GM06990 (cell line): ENCODE data around the gene PPP1R3F.

ENCODE experiments used
- DNase-seq: peaks from one replicate; pipeline ENCODE4 v3.0.0-alpha.2; 2011; ENCODE audit not compliant: insufficient read length; ENCODE audit errors: extremely low read depth
- H3K27me3 ChIP-seq: replicated peaks from 2 replicates; pipeline ENCODE4 v1.6.0; 2011; ENCODE audit warnings: low read length; ENCODE audit not compliant: control insufficient read depth, insufficient read depth
- H3K36me3 ChIP-seq: 2 replicates; pipeline ENCODE4 v1.5.1; 2011; ENCODE audit warnings: low read length; ENCODE audit not compliant: control insufficient read depth, insufficient read depth
- H3K4me3 ChIP-seq: replicated peaks from 2 replicates; pipeline ENCODE4 v1.5.1; 2011; ENCODE audit warnings: low read depth, mild to moderate bottlenecking, control low read depth, low read length
- TF ChIP-seq, protein P1 (sequence below): IDR thresholded peaks from 2 replicates; pipeline ENCODE4 v1.5.1; 2011; ENCODE audit warnings: low read length, control low read depth, mild to moderate bottlenecking, inconsistent platforms; ENCODE audit not compliant: insufficient read depth, poor library complexity, severe bottlenecking

PPP1R3F gene

DNA sequence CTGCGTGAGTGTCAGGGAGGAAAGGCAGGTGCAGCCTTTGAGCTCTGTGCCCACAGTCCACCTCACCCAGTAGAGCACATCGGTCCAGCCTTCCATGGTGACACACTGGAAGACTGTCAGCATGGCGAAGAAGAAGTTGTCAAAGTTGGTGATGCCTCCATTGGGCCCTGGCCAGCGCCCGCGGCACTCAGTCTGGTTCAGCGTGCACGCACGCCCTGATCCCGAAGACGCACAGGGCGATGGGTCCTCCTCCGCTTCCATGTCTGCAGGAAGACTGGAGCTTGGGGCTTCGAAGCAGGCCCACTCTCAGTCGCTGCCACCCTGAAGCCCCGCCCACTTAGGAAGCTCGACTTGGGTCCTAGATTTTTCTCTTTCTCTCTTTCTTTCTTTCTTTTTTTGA is 41.4 kb upstream of the PPP1R3F start:
- no peak overlapping the region for H3K4me3 ChIP-seq
- DNase-seq = no peak
- TF ChIP-seq, protein P1, sequence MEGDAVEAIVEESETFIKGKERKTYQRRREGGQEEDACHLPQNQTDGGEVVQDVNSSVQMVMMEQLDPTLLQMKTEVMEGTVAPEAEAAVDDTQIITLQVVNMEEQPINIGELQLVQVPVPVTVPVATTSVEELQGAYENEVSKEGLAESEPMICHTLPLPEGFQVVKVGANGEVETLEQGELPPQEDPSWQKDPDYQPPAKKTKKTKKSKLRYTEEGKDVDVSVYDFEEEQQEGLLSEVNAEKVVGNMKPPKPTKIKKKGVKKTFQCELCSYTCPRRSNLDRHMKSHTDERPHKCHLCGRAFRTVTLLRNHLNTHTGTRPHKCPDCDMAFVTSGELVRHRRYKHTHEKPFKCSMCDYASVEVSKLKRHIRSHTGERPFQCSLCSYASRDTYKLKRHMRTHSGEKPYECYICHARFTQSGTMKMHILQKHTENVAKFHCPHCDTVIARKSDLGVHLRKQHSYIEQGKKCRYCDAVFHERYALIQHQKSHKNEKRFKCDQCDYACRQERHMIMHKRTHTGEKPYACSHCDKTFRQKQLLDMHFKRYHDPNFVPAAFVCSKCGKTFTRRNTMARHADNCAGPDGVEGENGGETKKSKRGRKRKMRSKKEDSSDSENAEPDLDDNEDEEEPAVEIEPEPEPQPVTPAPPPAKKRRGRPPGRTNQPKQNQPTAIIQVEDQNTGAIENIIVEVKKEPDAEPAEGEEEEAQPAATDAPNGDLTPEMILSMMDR = no peak

DNA sequence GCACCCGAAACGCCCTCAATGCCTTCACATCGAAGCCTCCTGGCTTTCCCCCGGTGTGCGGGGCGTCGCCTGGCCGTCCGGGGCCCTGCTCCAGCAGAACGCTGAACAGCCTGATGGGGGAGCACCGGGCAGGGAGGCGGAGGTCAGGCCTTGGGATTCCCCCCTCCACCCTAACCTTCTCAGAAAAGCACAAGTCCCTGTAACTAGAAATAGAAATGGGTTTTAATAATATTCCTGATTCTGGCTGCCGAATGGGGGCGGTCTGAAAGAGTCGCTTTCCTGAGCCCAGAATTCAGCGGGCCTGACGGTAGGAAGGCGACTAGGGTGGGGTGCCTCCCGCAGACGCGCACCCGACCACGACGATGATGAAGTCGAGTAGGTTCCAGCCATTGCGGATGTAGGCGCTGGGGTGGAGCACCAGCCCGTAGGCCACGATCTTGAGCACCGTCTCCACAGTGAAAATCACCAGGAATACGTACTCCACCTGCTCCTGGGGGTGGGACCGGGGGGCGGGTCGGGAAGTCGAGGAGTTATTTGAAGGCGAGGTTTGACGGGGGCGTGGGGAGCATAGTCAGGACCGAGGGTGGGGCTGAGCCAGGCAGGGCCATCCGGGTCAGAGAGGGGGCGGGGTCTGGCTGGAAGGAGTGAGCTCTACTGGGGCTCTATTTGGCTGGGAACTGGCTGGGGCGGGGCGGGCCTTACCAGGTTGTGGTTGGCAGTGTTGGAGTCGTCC is 38.9 kb upstream of the PPP1R3F start:
- no peaks in the 10 kb centered on the region for H3K36me3 ChIP-seq
- H3K27me3 ChIP-seq = no peaks in the 10 kb centered on the region
- peak; percentile 69 for DNase-seq
- TF ChIP-seq, protein P1 = peak; percentile 42
- H3K4me3 ChIP-seq = peak overlapping the region; percentile 52

More for the DNA sequence above, 41.4 kb upstream of the PPP1R3F start:
- no peaks in the 10 kb centered on the region for H3K36me3 ChIP-seq
- H3K27me3 ChIP-seq = no peaks in the 10 kb centered on the region

DNA sequence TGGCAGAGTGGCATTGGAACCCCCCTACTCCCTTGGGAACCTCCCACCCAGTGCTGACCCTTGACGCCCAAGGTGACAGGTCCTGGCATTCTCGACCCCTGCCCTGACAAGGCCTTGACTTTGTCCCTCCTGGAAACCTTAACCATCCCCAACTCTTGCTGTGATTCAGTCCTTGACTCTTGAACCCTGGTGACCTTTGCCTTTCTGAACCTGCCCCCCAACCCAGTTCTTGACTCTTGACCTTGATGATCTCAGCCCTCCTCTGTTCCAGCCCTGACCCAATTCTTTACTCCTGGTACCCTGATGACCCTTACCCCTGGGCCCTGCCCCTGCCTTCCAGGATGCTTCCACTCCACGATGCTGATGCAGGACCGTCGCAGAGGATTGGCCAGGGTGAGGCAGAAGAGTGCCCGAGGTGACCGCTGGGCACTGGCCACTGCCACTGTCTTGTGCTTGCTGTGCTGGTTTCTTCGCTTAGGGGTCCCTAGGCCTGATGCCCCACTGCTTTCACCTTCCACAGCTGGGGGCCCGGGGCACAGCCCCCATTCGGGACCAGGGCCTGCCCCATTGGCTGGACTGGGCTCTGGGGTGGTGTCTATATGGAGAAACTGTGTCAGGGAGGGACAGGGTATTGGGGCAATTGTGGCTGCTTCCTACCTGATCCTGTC is 38.1 kb upstream of the PPP1R3F start:
- TF ChIP-seq, protein P1 = no peak
- H3K4me3 ChIP-seq = no peak overlapping the region; the same call in 1 of the 2 replicates
- no peaks in the 10 kb centered on the region for H3K36me3 ChIP-seq
- H3K27me3 ChIP-seq = no peaks in the 10 kb centered on the region
- DNase-seq = no peak

DNA sequence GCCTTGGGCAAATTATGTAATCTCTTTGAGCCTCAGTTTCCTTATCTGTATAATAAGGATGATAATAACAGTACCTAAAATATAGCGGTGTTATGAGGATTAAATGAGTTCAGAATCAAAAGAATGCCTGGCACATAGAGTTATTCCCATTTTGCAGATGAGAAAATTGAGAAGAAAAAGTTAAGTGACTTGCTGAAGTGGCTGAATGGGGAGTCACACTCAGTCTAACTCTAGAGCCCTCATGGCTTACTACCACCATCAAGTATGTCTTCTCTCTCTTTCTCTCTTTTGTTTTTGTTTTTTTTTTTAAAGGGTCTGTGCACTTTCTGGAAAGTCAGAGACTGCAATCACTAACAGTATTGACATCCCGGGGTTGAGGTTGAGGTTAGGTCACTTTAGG is 37.1 kb upstream of the PPP1R3F start:
- Histone ChIP-seq H3K36me3 (no peaks in the 10 kb centered on the region), H3K4me3 (no peak overlapping the region), H3K27me3 (no peaks in the 10 kb centered on the region)
- DNase-seq = no peak
- TF ChIP-seq, protein P1 = no peak

DNA sequence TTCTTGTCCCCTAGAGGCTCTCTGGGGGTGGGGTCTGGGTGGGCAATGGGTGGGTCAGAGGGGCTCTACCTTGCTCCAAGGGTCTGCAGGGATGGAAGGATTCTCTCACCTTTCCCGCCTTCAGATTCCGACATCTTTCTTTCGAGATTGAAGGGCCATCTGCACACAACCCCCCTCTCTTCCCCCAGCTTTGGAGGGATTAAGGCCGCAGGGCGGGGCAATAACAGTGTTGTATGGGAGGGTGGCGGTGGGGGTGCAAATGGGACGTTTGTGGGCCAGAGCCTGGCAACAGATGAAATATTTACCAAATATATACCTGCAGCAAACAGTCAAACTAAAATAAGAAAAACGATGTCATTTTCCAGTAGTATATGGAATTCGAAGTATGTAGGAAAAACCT is 36.4 kb upstream of the PPP1R3F start, which contains the start of gene CACNA1F:
CACNA1F (minus strand) TSS at position 165 of the 400 bp plus-strand sequence; CDS start at position 134, 31 bp downstream.
- TF ChIP-seq, protein P1 = no peak

More for the DNA sequence above, 36.4 kb upstream of the PPP1R3F start, which contains the start of gene CACNA1F:
- DNase-seq = no peak
- no peak within 1 kb of the TSS for H3K4me3 ChIP-seq
- H3K27me3 ChIP-seq = no peaks in the 10 kb centered on the region
- no peaks in the 10 kb centered on the region for H3K36me3 ChIP-seq
